Stimulated activated CD8-positive, alpha-beta memory T cell treated with anti-CD3 and anti-CD28 coated beads, Interleukin-15, amount 100 ng/mL, for 48 hours (primary cell): Measurements from ENCODE around the gene TEP1.
"Not testable (repeated sequence)": the region's sequence is repeated elsewhere in the genome, so short reads cannot be mapped to it uniquely, and the experiment has no call there.

ENCODE experiments used
- DNase-seq, 2 donors: peaks; one replicate each; pipeline ENCODE4 v3.0.0-alpha.2; 2020; ENCODE audit warnings: low read depth in 2 of 2

Gene TEP1

GRCh38 chr14:20341032-20341431, 72.3 kb downstream of the TEP1 start:
- DNase-seq, result not testable (repeated sequence)

GRCh38 chr14:20334017-20334416, 79.3 kb downstream of the TEP1 start:
- no peak for DNase-seq

- no peak for DNase-seq
Observed at GRCh38 chr14:20333494-20333841, 79.8 kb downstream of the TEP1 start.

GRCh38 chr14:20332788-20333493, 80.4 kb downstream of the TEP1 start, which contains the start of gene CCNB1IP1:
TSS of gene CCNB1IP1 (minus strand) at chr14:20333279. CDS start at chr14:20316523, 16,756 bp downstream.
- DNase-seq, result peak; percentile 20 to 40

GRCh38 chr14:20332431-20332787, 80.9 kb downstream of the TEP1 start:
- no peak for DNase-seq

GRCh38 chr14:20331053-20331613, 82.2 kb downstream of the TEP1 start:
- DNase-seq, result no peak

- DNase-seq, result no peak
Observed at GRCh38 chr14:20329355-20329754, 83.9 kb downstream of the TEP1 start.

- no peak for DNase-seq
Observed at GRCh38 chr14:20328705-20329104, 84.6 kb downstream of the TEP1 start.

- no peak for DNase-seq
Observed at GRCh38 chr14:20327005-20327869, 86.1 kb downstream of the TEP1 start.

- DNase-seq, result no peak
Observed at GRCh38 chr14:20317720-20318119, 95.6 kb downstream of the TEP1 start.
